GM19395 (cell line): Measurements from ENCODE around the gene ASB16.

ENCODE experiments used
- ATAC-seq: cut with Tn5 transposase; IDR thresholded peaks from one replicate; pipeline ENCODE4 v1.9.1; 2021; ENCODE audit warnings: mild to moderate bottlenecking, moderate library complexity; ENCODE audit not compliant: unreplicated experiment

Gene ASB16

DNA sequence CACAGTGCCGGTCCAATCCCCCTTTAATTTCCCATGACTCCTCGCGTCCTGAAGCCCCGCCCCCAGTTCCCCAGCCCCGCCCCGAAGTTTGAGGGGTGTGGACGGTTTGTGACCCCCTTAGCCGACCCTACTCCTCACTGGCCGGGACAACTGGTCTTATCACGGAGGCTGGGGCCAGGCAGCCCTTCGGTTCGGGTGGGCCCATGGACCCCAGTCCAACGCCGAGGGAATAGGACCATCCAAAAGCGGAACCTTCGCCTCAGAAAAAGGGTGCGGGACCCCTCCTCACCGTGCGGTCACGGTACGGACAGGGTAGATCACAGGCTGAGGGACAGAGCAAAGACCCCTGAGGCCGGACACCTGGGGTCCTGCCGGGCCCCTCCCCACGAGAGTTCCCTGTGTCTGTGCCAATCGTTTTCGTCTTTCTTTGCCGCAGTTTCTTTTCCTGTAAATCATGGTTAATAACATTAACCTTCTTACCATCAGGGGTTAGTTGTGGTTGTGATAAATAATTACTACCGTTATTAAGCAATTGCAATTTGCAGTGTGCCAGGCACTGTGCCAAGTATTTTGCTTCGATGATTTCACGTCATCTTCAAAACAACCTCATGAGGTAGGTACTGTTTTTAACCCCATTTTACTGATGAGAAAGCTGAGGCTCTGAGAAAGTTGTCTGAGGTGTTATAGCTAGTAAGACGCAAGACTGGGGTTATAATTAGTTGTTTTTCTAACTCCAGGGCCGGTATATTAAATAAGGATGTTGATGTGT lies 16.8 kb downstream of the ASB16 start:
- peak; percentile 51 for ATAC-seq

GRCh38 chr17:44188576-44189403 lies 18.3 kb downstream of the ASB16 start:
- ATAC-seq: no peak

DNA sequence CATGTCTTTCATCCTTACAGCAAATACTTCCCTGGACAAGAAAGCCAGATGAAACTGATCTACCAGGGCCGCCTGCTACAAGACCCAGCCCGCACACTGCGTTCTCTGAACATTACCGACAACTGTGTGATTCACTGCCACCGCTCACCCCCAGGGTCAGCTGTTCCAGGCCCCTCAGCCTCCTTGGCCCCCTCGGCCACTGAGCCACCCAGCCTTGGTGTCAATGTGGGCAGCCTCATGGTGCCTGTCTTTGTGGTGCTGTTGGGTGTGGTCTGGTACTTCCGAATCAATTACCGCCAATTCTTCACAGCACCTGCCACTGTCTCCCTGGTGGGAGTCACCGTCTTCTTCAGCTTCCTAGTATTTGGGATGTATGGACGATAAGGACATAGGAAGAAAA lies 20.0 kb downstream of the ASB16 start:
- no peak for ATAC-seq

- no peak for ATAC-seq
Observed at GRCh38 chr17:44191369-44191768, 20.9 kb downstream of the ASB16 start.

DNA sequence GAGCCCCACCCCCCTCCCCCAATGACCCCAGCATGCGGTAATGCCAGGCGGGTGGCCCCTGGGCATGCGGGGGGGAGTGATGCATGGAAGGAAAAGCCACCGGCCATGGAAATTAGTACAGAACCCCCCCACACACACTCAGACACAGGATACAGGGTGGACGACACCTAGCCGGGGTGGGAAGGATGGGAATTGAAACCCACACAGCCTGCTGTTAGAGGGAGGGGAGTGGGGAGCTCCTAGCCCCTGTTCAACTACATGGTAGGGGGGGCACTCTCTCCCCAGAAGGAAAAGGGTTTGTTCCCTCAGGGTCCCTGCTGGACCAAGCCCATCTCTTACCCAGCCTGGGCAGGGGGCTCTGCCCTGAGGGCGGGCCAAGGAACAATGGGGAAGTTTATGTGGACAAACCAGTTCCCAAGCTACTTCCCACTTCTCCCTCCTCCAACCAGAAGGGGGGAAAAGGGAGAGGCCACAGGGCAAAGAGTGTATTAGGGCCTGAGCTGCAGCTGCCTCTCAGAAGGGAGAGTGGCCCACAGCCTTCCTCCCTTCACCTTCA lies 21.5 kb downstream of the ASB16 start:
- no peak for ATAC-seq

DNA sequence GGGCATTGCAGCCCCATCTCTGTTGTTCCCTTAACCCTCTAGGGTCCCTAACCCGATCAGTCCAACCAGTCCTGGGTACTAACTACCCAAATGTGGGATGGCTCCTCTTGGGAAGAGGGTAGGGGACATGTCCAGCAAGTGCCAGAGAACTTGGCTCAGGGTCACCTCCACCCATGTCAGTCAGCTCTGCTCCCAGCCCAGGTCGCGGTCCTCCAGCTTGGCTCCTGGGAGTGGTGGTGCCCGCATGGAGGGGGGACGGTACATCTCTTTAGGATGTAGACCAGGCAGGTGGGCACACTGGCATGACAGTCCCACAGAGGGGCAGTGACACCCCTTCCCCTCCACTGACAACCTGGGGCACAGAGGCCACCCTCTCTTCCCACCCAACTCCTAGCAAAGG lies 22.2 kb downstream of the ASB16 start:
- ATAC-seq: no peak

- ATAC-seq: no peak
Observed at GRCh38 chr17:44193326-44194084, 23.0 kb downstream of the ASB16 start.

GRCh38 chr17:44197107-44197506 lies 26.6 kb downstream of the ASB16 start:
- ATAC-seq: no peak

DNA sequence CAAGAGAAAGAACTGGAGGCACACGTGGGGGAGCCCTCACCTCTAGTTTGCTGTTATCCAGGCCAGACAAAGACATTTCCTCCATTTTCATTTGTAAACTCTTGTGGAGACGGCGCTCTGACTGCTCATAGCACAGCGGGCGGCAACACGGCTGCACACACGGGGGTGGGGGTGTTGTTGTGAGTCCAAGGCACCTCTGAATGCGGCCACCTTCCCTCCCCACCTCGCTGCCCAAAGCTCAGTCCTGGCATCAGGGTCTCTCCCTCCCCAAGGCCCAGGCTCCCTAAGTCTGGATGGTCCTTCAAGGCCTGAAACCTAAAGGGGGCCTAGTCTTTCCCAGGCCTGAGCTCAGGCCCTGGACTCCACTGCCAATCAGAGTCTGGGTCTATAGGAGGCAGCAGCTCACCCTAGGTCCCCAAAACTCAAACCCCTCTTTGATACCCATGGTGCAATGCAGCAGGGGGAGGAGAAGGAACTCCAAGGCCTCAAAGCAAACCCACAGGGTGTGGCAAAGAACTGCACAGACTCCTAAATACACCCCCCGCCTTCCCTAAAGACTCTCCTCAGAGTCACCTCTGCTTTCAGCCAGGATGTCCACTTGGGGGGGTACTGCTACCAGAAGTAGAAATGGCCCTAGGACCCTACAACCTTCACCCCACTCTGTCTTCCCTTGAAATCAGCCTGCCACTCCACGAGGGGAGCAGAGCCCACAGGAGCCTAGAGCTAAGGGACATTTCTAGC lies 27.6 kb downstream of the ASB16 start:
- no peak for ATAC-seq

GRCh38 chr17:44198721-44199552 lies 28.4 kb downstream of the ASB16 start:
- ATAC-seq: peak; percentile 25

- peak; percentile 57 for ATAC-seq
Observed at GRCh38 chr17:44199553-44200477, 29.3 kb downstream of the ASB16 start, which contains the start of gene ATXN7L3. Gene ATXN7L3 (minus strand): TSS chr17:44199884. CDS start chr17:44198070, 1,814 bp downstream.

GRCh38 chr17:44200478-44201155 lies 30.1 kb downstream of the ASB16 start:
- ATAC-seq: peak; percentile 4

- no peak for ATAC-seq
Observed at GRCh38 chr17:44202756-44203155, 32.3 kb downstream of the ASB16 start.

- no peak for ATAC-seq
Observed at GRCh38 chr17:44203731-44204440, 33.4 kb downstream of the ASB16 start.

- no peak for ATAC-seq
Observed at GRCh38 chr17:44204441-44204882, 34.0 kb downstream of the ASB16 start.

- no peak for ATAC-seq
Observed at GRCh38 chr17:44205962-44206824, 35.7 kb downstream of the ASB16 start.
